ENCODE measurements around the gene NUBP1.

The NUBP1 gene

DNA sequence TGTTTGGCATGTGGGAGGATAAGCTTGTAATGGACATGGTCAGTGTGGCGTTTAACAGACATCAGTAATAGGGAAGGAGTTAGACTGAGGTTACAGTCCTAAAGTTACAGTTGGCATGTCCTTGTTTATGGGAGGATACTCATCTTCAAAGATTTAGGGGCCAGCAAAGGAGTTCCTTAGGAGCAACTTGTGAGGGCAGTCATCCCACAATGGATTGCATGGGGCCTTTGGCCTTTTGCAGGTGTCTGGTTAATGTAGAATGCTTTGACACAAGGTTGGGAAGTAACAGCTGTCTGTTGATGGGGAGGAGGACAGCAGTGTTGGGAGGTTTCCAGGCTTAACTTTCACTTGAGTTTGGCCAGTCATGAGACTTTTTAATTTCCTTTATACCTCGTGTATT, 2.2 kb downstream of the NUBP1 start:
- CTCF ChIA-PET: interaction anchor here (0.9 to 2.9 kb wide), 3 partner anchors 14 to 173 kb away, joined by 3 to 20 read pairs (median 4); no protein-coding TSS in a partner anchor
- TF ChIP-seq CTCF (IDR thresholded peaks at IDR 0.05; ENCODE audit: control extremely low read depth, extremely low read depth, low read depth, missing control alignments): no peak
- DNase-seq (ENCODE audit: extremely low spot score): no peak
- POLR2A ChIA-PET: interaction anchor here (0.6 kb wide), 1 partner anchor 1188 kb away, joined by 9 read pairs; no protein-coding TSS in a partner anchor

- no peak for DNase-seq (ENCODE audit: extremely low spot score)
- POLR2A ChIA-PET: no interaction called here
- CTCF ChIA-PET: interaction anchor here (1.2 to 4.4 kb wide), 4 partner anchors 10 to 168 kb away, joined by 3 to 15 read pairs (median 8); partner anchors contain the start of gene CIITA
- TF ChIP-seq CTCF (IDR thresholded peaks at IDR 0.05; ENCODE audit: control extremely low read depth, extremely low read depth, low read depth, missing control alignments): no peak
These were observed 7.2 kb downstream of the NUBP1 start for GRCh38 chr16:10750793-10751192.

GRCh38 chr16:10751291-10751697, 7.7 kb downstream of the NUBP1 start:
- ChIA-PET POLR2A (no interaction called here), CTCF (interaction anchor here (0.8 to 4.4 kb wide), 7 partner anchors 8 to 167 kb away, joined by 3 to 15 read pairs (median 4); partner anchors contain the start of gene CIITA)
- TF ChIP-seq CTCF (IDR thresholded peaks at IDR 0.05; ENCODE audit: control extremely low read depth, extremely low read depth, low read depth, missing control alignments): peak; percentile 46
- no peak for DNase-seq (ENCODE audit: extremely low spot score)

GRCh38 chr16:10752843-10753523, 9.3 kb downstream of the NUBP1 start:
- TF ChIP-seq CTCF (IDR thresholded peaks at IDR 0.05; ENCODE audit: control extremely low read depth, extremely low read depth, low read depth, missing control alignments): no peak
- ChIA-PET POLR2A (interaction anchor here (1.6 kb wide), 1 partner anchor 9 kb away, joined by 6 read pairs; no protein-coding TSS in a partner anchor), CTCF (interaction anchor here (0.6 to 4.4 kb wide), 10 partner anchors 10 to 165 kb away, joined by 3 to 15 read pairs (median 4); partner anchors contain the start of gene NUBP1)
- DNase-seq (ENCODE audit: extremely low spot score): peak; percentile 49

GRCh38 chr16:10753670-10754069, 10.0 kb downstream of the NUBP1 start:
- ChIA-PET CTCF (interaction anchor here (0.9 to 1.8 kb wide), 4 partner anchors 11 to 124 kb away, joined by 3 to 5 read pairs (median 4); partner anchors contain the start of gene NUBP1), POLR2A (interaction anchor here (0.6 to 1.6 kb wide), 2 partner anchors 9 to 113 kb away, joined by 3 to 6 read pairs; no protein-coding TSS in a partner anchor)
- TF ChIP-seq CTCF (IDR thresholded peaks at IDR 0.05; ENCODE audit: control extremely low read depth, extremely low read depth, low read depth, missing control alignments): no peak
- no peak for DNase-seq (ENCODE audit: extremely low spot score)

DNA sequence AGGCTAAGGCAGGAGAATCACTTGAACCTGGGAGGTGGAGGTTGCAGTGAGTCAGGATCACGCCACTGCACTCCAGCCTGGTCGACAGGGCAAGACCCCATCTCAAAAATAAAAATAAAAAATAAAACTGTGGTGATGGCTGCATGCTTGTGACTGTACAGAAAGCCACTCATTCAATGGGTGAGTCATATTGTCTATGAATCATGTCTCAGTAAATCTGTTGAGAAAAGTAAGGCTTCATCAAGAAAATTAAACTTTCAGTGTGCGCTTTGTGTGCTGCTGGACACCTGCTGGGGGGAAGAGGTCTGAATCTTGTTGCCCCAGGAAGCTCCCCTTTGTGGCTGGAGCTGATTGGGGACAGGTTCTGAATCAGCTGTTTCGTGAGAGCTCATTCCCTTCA, 11.3 kb downstream of the NUBP1 start:
- CTCF ChIA-PET: interaction anchor here (1.6 kb wide), 1 partner anchor 164 kb away, joined by 5 read pairs; no protein-coding TSS in a partner anchor
- POLR2A ChIA-PET: interaction anchor here (0.6 kb wide), 1 partner anchor 16 kb away, joined by 3 read pairs; no protein-coding TSS in a partner anchor
- DNase-seq (ENCODE audit: extremely low spot score): no peak

More for the DNA sequence above, 11.3 kb downstream of the NUBP1 start:
- no peak for TF ChIP-seq CTCF (IDR thresholded peaks at IDR 0.05; ENCODE audit: control extremely low read depth, extremely low read depth, low read depth, missing control alignments)
